Ovary (tissue), 9 donors: Measurements from ENCODE around the gene CLCN1. TPM values are rescaled to one million over a fixed set of nuclear protein-coding genes. Genes with fewer than 3 reads are reported as not detected.

Source experiments
- DNase-seq, 5 donors: peaks; one replicate each; pipeline ENCODE4 v3.0.0-alpha.2; 2019 to 2020
- H3K27ac ChIP-seq, 2 donors: fragments of 200-600 bp; one replicate each; pipeline versions ENCODE4 v1.5.1 to v1.8.0; 2019 to 2022
- H3K27me3 ChIP-seq: fragments of 200-600 bp; one replicate; pipeline ENCODE4 v1.8.0; 2022
- H3K36me3 ChIP-seq: fragments of 200-600 bp; sonication (generic); one replicate; pipeline ENCODE4 v1.5.1; 2019
- H3K4me1 ChIP-seq: one replicate; pipeline ENCODE4 v1.8.1; 2013; ENCODE audit warnings: mild to moderate bottlenecking, moderate library complexity; ENCODE audit not compliant: insufficient read depth
- H3K4me3 ChIP-seq: fragments of 200-600 bp; sonication (generic); one replicate; pipeline ENCODE4 v1.5.1; 2017
- H3K9me3 ChIP-seq, 2 donors: fragments of 200-600 bp in 1 of 2; sonication (generic) in 1 of 2; one replicate each; pipeline versions ENCODE4 v1.5.1 to v1.8.1; 2013 to 2019; ENCODE audit warnings: mild to moderate bottlenecking in 1 of 2, moderate library complexity in 1 of 2
- EP300 ChIP-seq: sonication (generic); formaldehyde crosslinking; IDR thresholded peaks from one replicate; pipeline ENCODE4 v1.6.1; 2017; ENCODE audit warnings: antibody characterized with exemption
- POLR2A ChIP-seq: fragments of 450-650 bp; IDR thresholded peaks from one replicate; pipeline ENCODE4 v1.6.1; 2017; ENCODE audit warnings: antibody characterized with exemption, mild to moderate bottlenecking, moderate library complexity
- WGBS, 3 donors: extraction: QIAGEN DNeasy Blood & Tissue Kit in 1 of 3; methylation state at CpG; one replicate each; pipeline versions ENCODE4 v1.1.5 to v1.1.7; 2013 to 2017; 5-methylcytosine and 5-hydroxymethylcytosine counted together
- intact Hi-C, 4 donors: fragments of 100-400 bp; cut with DNase I; formaldehyde crosslinking; loops; one replicate each; pipeline versions ENCODE4 v1.11.0 to v1.15.1; 2022 to 2023
- polyA plus RNA-seq, 2 donors: library from polyadenylated mRNA; stranded (reverse); fragments of 200-250 nt in 1 of 2; fragments of 350-450 nt in 1 of 2; fragmentation: Illumina TruSeq in 1 of 2; extraction: RNeasy Lipid Tissue Mini Kit (QIAGEN cat#74804) in 1 of 2; gene quantifications; one replicate each; pipeline ENCODE4 v1.2.3, GENCODE V29; 2013 to 2014
- total RNA-seq, 7 donors: library from RNA; depleted of rRNA in 2 of 7; stranded (reverse); fragments of >200 nt in 2 of 7; fragmentation: NEBNext Ultra II Directional in 3 of 7; extraction: Animal tissue kit (Norgen Biotek cat#: 25700) in 3 of 7; gene quantifications; one replicate each; pipeline versions ENCODE4 v1.1.0 to v1.2.4, GENCODE V29; 2016 to 2023
- TF ChIP-seq, protein P1 (sequence below), 3 donors: fragments of 450-650 bp in 2 of 3; fragments of 200-600 bp in 1 of 3; IDR thresholded peaks; one replicate each; pipeline versions ENCODE4 v1.5.1 to v1.8.0; 2016 to 2022; ENCODE audit warnings: antibody characterized with exemption in 3 of 3, mild to moderate bottlenecking in 1 of 3
- donor health status: DM: no; HTN: no; CAD: no; lungs with moderate emphysema.
- donor health status: DM: no; HTN: no; CAD: no.
- donor health status: Bipolar disorder and iron deficiency.
- donor health status: DM: yes; HTN: yes; CAD: no.
- donor health status: DM: no; HTN: no; CAD: no.
- donor health status: DM: yes; HTN: yes; CAD: no.

The CLCN1 gene
- total and polyA plus RNA-seq, 9 donors, result 0.10 TPM; not detected in 8

DNA sequence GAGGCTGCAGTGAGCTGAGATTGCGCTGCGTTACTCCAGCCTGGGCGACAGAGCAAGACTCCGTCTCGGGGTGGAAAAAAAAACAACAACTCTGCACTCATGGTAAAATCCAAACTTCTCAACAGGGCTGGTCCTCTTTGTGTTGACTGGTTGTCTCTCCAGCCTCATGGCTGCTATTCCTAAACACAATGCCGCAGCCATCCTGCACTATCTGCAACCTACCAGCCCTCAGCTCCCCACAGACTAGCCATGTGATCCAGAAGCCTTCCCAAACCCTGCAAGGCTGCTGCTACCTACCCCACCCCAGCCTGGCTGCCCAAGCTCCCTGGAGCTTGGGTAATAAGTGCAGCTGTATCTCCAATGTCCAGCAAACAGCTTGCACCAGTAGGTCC is 77.0 kb downstream of the CLCN1 start:
- no peak for TF ChIP-seq POLR2A
- TF ChIP-seq, protein P1, sequence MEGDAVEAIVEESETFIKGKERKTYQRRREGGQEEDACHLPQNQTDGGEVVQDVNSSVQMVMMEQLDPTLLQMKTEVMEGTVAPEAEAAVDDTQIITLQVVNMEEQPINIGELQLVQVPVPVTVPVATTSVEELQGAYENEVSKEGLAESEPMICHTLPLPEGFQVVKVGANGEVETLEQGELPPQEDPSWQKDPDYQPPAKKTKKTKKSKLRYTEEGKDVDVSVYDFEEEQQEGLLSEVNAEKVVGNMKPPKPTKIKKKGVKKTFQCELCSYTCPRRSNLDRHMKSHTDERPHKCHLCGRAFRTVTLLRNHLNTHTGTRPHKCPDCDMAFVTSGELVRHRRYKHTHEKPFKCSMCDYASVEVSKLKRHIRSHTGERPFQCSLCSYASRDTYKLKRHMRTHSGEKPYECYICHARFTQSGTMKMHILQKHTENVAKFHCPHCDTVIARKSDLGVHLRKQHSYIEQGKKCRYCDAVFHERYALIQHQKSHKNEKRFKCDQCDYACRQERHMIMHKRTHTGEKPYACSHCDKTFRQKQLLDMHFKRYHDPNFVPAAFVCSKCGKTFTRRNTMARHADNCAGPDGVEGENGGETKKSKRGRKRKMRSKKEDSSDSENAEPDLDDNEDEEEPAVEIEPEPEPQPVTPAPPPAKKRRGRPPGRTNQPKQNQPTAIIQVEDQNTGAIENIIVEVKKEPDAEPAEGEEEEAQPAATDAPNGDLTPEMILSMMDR (IDR thresholded peaks at IDR 0.05), result no peak
- TF ChIP-seq EP300, result no peak
- H3K4me3 ChIP-seq, result no peak overlapping the region
- H3K4me1 ChIP-seq, result peaks cover 19% of the 10 kb centered on the region
- H3K27ac ChIP-seq, result peak overlapping the region in 1 of 2 donors; percentile 73
- 93 to 97% (median 93%) methylated on average over 6 of the region's 6 CpGs for WGBS, 3 donors
- H3K27me3 ChIP-seq, result no peaks in the 10 kb centered on the region
- H3K9me3 ChIP-seq, result no peaks in the 10 kb centered on the region
- intact Hi-C loops, result no loop called here
- H3K36me3 ChIP-seq, result no peaks in the 10 kb centered on the region
- no peak for DNase-seq

DNA sequence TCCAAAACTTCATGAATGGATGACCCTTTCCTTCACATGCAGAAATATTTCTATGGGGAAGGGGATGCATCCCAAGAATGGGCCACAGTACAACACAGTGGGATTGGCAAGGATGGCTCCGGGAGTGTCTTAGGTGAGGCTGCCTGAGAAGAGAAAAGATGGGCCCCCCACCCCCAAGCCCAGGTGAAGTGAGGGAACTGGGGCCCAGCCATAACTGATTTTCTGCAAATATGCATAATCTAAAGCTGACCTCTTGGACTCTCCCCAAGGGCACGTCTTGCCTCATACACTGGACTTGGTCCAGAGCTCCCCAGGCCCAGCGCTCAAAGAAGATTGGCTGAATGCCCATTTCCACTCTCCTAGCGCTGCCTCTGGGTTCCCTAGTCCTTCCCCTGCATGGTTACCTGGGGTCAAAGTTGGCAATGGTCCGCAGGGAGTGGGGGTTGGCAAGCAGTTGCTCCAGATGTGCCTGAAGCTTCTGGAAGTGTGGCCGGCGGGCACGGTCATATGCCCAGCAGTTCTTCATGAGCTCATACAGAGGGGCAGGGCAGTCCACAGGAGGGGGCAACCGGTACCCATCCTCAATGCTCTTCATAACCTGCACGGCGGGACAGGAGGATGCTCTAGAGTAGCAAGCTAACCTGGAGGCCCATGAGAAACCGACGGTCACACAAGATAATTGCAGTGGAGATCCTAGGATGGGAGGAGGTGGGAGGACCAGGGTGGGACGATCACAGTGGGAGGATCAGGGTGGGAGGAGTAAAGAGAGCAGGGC is 77.5 kb downstream of the CLCN1 start:
- intact Hi-C loops, result no loop called here
- no peak for DNase-seq
- TF ChIP-seq, protein P1 (IDR thresholded peaks at IDR 0.05), result no peak
- no peak for TF ChIP-seq POLR2A
- no peak for TF ChIP-seq EP300
- H3K4me3 ChIP-seq, result no peak overlapping the region
- peaks cover 19% of the 10 kb centered on the region for H3K4me1 ChIP-seq
- no peaks in the 10 kb centered on the region for H3K9me3 ChIP-seq
- 76 to 84% (median 81%) methylated on average over 14 of the region's 14 CpGs for WGBS, 3 donors
- no peaks in the 10 kb centered on the region for H3K36me3 ChIP-seq
- no peaks in the 10 kb centered on the region for H3K27me3 ChIP-seq
- H3K27ac ChIP-seq, result no peak overlapping the region

DNA sequence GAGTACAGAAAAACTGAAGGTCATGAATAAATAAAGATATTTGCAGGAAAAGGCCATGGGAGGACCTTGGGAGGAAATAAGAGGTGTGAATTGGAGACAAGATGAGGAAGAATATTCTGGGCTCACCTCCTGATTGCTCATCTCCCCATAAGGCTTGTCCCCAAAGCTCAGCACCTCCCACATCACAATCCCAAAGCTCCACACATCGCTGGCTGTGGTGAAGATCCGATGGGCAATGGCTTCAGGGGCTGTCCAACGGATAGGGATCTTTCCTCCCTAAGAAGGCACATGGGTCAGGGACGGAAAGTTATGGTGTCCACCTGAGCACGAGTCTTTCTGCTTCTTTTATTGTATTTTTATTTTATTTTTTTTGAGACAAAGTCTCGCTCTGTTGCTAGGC is 78.2 kb downstream of the CLCN1 start:
- TF ChIP-seq EP300 (no peak), POLR2A (no peak)
- TF ChIP-seq, protein P1 (IDR thresholded peaks at IDR 0.05), result no peak

DNA sequence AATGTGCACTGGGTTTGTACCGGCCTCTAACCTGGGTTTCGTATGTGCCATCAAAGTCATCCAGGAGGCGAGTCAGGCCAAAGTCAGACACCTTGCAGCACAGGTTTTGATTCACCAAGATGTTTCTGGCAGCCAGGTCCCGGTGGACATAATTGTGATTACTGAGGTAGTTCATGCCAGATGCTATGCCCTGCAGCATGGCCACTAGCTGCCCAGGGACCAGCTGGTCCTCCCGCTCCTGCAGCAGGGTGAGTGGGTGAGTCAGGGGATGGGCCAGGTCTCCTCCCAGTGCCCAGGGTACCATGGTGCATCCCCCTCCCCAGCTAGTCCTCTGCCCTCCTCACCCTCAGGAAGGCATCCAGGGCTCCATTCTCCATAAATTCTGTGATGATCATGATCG is 78.9 kb downstream of the CLCN1 start:
- no peak overlapping the region for H3K4me3 ChIP-seq
- H3K36me3 ChIP-seq, result no peaks in the 10 kb centered on the region
- intact Hi-C loops, result no loop called here
- TF ChIP-seq POLR2A (no peak), EP300 (no peak)
- TF ChIP-seq, protein P1 (IDR thresholded peaks at IDR 0.05), result no peak
- no peaks in the 10 kb centered on the region for H3K9me3 ChIP-seq
- H3K27ac ChIP-seq, result no peak overlapping the region
- DNase-seq, result no peak
- WGBS, 3 donors, result 81 to 94% (median 91%) methylated on average over 6 of the region's 6 CpGs
- H3K4me1 ChIP-seq, result peaks cover 19% of the 10 kb centered on the region
- H3K27me3 ChIP-seq, result no peaks in the 10 kb centered on the region

More for the DNA sequence above, 78.2 kb downstream of the CLCN1 start:
- Histone ChIP-seq H3K27me3 (no peaks in the 10 kb centered on the region), H3K36me3 (no peaks in the 10 kb centered on the region), H3K4me3 (no peak overlapping the region), H3K9me3 (no peaks in the 10 kb centered on the region), H3K27ac (no peak overlapping the region), H3K4me1 (peaks cover 19% of the 10 kb centered on the region)
- 92 to 95% (median 93%) methylated on average over 6 of the region's 6 CpGs for whole genome bisulfite sequencing, 3 donors
- DNase-seq, result no peak
- intact Hi-C loops, result no loop called here
